HCT116 (cell line): ENCODE data around the gene KRT222. TPM values are rescaled to one million over a fixed set of nuclear protein-coding genes. Genes with fewer than 3 reads are reported as not detected.
A peak's percentile ranks its signal among the peaks of the same experiment; 100 is the strongest.

Experiments used
- ATAC-seq: fragments of 200-7000 bp; cut with Tn5 transposase; 2 replicates; pipeline ENCODE4 v1.9.1; 2020; ENCODE audit warnings: mild to moderate bottlenecking, moderate library complexity
- BruUV-seq: library from RNA; stranded (reverse); fragments of 400-500 nt; replicated peaks from 2 replicates; lab custom pipeline; 2021; lab: Mats Ljungman, UMichigan
- CTCF ChIA-PET: fragments of 300-600 bp; sonication (Branson Sonifier 250); formaldehyde crosslinking; loops from one replicate; lab custom pipeline; 2021; ENCODE audit warnings: antibody characterized with exemption; lab: Charles Lee
- POLR2A ChIA-PET: fragments of 300-600, 350-600 bp; sonication (Branson Sonifier 250); formaldehyde crosslinking; loops from one replicate; lab custom pipeline; 2021; ENCODE audit warnings: antibody characterized with exemption; lab: Charles Lee
- RAD21 ChIA-PET, 2 experiments: fragments of 300-600 bp; sonication (Branson Sonifier 250); formaldehyde crosslinking; loops; one replicate each; lab custom pipeline; 2023; ENCODE audit warnings: low total read pairs in 2 of 2; ENCODE audit not compliant: uncharacterized antibody in 2 of 2, unreplicated experiment in 2 of 2, low non-redundant PET in 1 of 2; lab: Charles Lee
- DNase-seq: peaks from one replicate; pipeline ENCODE4 v3.0.0-alpha.2; 2010; ENCODE audit warnings: low read depth, low spot score
- H2AFZ ChIP-seq: fragments of 200-600 bp; shearing (Covaris generic), sonication (generic); 2 replicates; pipeline ENCODE4 v1.6.1; 2017; ENCODE audit warnings: low read depth, mixed run types, mixed read lengths, antibody characterized with exemption, low read length; ENCODE audit not compliant: poor library complexity, severe bottlenecking
- H3K27ac ChIP-seq: 2 replicates; pipeline ENCODE4 v1.5.1; 2012; ENCODE audit warnings: low read depth, low read length
- H3K27me3 ChIP-seq: fragments of 200-600 bp; sonication (generic); 2 replicates; pipeline ENCODE4 v1.6.1; 2016; ENCODE audit warnings: mixed run types, low read length, mixed read lengths; ENCODE audit not compliant: insufficient read depth
- H3K36me3 ChIP-seq, 2 experiments: fragments of 200-500 bp in 1 of 2; fragments of 200-600 bp in 1 of 2; sonication (Bioruptor generic) in 1 of 2; sonication (generic) in 1 of 2; 2 replicates each; pipeline versions ENCODE4 v1.5.1 to v1.6.1; 2014 to 2016; ENCODE audit warnings: low read length in 2 of 2, inconsistent platforms in 1 of 2, mixed read lengths in 1 of 2, mixed run types in 1 of 2; ENCODE audit not compliant: insufficient read depth in 2 of 2, control insufficient read depth in 1 of 2
- H3K4me1 ChIP-seq, 2 experiments: fragments of 200-600 bp in 1 of 2; sonication (generic) in 1 of 2; 2 replicates each; pipeline versions ENCODE4 v1.5.1 to v1.6.1; 2012 to 2017; ENCODE audit warnings: low read length in 2 of 2, inconsistent platforms in 1 of 2, mild to moderate bottlenecking in 1 of 2, mixed read lengths in 1 of 2, mixed run types in 1 of 2, moderate library complexity in 1 of 2; ENCODE audit not compliant: insufficient read depth in 2 of 2, control insufficient read depth in 1 of 2
- H3K4me2 ChIP-seq: fragments of 200-600 bp; sonication (generic); 2 replicates; pipeline ENCODE4 v1.6.1; 2017; ENCODE audit warnings: mixed run types, low read length, mixed read lengths
- H3K4me3 ChIP-seq, 2 experiments: fragments of 200-600 bp in 1 of 2; sonication (generic) in 1 of 2; replicated peaks in 1 of 2; 2 replicates each; pipeline ENCODE4 v1.5.1; 2011 to 2016; ENCODE audit warnings: low read length in 2 of 2, control low read depth in 1 of 2, low read depth in 1 of 2, mild to moderate bottlenecking in 1 of 2, mixed read lengths in 1 of 2, mixed run types in 1 of 2
- H3K79me2 ChIP-seq: fragments of 200-600 bp; sonication (generic); 2 replicates; pipeline ENCODE4 v1.6.1; 2017; ENCODE audit warnings: mild to moderate bottlenecking, mixed run types, low read length, moderate library complexity, mixed read lengths; ENCODE audit not compliant: insufficient read depth
- H3K9ac ChIP-seq: fragments of 200-600 bp; sonication (generic); 2 replicates; pipeline ENCODE4 v1.6.1; 2016; ENCODE audit warnings: low read length, mixed read lengths
- H3K9me2 ChIP-seq: fragments of 200-600 bp; sonication (generic), shearing (Covaris generic); 2 replicates; pipeline ENCODE4 v1.6.1; 2017; ENCODE audit warnings: mixed run types, mild to moderate bottlenecking, moderate library complexity; ENCODE audit not compliant: insufficient read depth
- H3K9me3 ChIP-seq, 2 experiments: fragments of 200-500 bp in 1 of 2; fragments of 200-600 bp in 1 of 2; sonication (Bioruptor generic) in 1 of 2; sonication (generic) in 1 of 2; 2 replicates each; pipeline ENCODE4 v1.6.1; 2014 to 2017; ENCODE audit warnings: low read length in 2 of 2, mixed read lengths in 2 of 2, inconsistent platforms in 1 of 2, low read depth in 1 of 2, mild to moderate bottlenecking in 1 of 2, mixed run types in 1 of 2, moderate library complexity in 1 of 2; ENCODE audit not compliant: control insufficient read depth in 1 of 2, insufficient read depth in 1 of 2
- H4K20me1 ChIP-seq: fragments of 200-600 bp; sonication (generic), shearing (Covaris generic); 2 replicates; pipeline ENCODE4 v1.6.1; 2017; ENCODE audit warnings: mixed run types, mild to moderate bottlenecking, moderate library complexity; ENCODE audit not compliant: insufficient read depth
- CBX3 ChIP-seq: IDR thresholded peaks from 2 replicates; pipeline ENCODE4 v1.6.1; 2012; ENCODE audit warnings: low read depth
- CEBPB ChIP-seq: IDR thresholded peaks from 2 replicates; pipeline ENCODE4 v1.6.1; 2012; ENCODE audit warnings: low read depth
- EGR1 ChIP-seq: IDR thresholded peaks from 2 replicates; pipeline ENCODE4 v1.6.1; 2012; ENCODE audit warnings: low read depth
- ELF1 ChIP-seq: IDR thresholded peaks from 2 replicates; pipeline ENCODE4 v1.6.1; 2012; ENCODE audit warnings: low read depth, borderline replicate concordance
- EZH2phosphoT487 ChIP-seq: fragments of 200-600 bp; IDR thresholded peaks from 2 replicates; pipeline ENCODE4 v1.6.1; 2018; ENCODE audit warnings: antibody characterized with exemption, borderline replicate concordance
- JUND ChIP-seq: IDR thresholded peaks from 2 replicates; pipeline ENCODE4 v1.6.1; 2012
- MAX ChIP-seq: IDR thresholded peaks from 2 replicates; pipeline ENCODE4 v1.6.1; 2012
- POLR2A ChIP-seq: IDR thresholded peaks from 2 replicates; pipeline ENCODE4 v1.7.0; 2011; ENCODE audit warnings: borderline replicate concordance; ENCODE audit not compliant: insufficient read depth, insufficient read length; ENCODE audit errors: extremely low read depth
- RAD21 ChIP-seq: IDR thresholded peaks from 2 replicates; pipeline ENCODE4 v1.6.1; 2012; ENCODE audit warnings: low read depth, mild to moderate bottlenecking
- SIN3A ChIP-seq: IDR thresholded peaks from 2 replicates; pipeline ENCODE4 v1.6.1; 2012; ENCODE audit warnings: low read depth
- SP1 ChIP-seq: IDR thresholded peaks from 2 replicates; pipeline ENCODE4 v1.6.1; 2012; ENCODE audit warnings: low read depth
- SRF ChIP-seq: IDR thresholded peaks from 2 replicates; pipeline ENCODE4 v1.6.1; 2012; ENCODE audit warnings: low read depth
- TCF7L2 ChIP-seq: IDR thresholded peaks from 2 replicates; pipeline ENCODE4 v1.7.0; 2011; ENCODE audit warnings: borderline replicate concordance, inconsistent platforms; ENCODE audit not compliant: insufficient read depth, insufficient read length; ENCODE audit errors: extremely low read depth
- YY1 ChIP-seq: IDR thresholded peaks from 2 replicates; pipeline ENCODE4 v1.6.1; 2011; ENCODE audit warnings: low read length, low read depth, moderate library complexity, mild to moderate bottlenecking; ENCODE audit not compliant: insufficient replicate concordance; ENCODE audit errors: extremely low read depth
- ZFX ChIP-seq: fragments of 450-650 bp; IDR thresholded peaks from 2 replicates; pipeline ENCODE4 v1.6.1; 2017
- intact Hi-C: fragments of 100-400 bp; cut with micrococcal nuclease; formaldehyde crosslinking; loops from 2 replicates; pipeline ENCODE4 v1.10.0; 2022
- total RNA-seq: library from RNA; stranded (reverse); gene quantifications from one replicate; pipeline ENCODE4 v1.2.1, GENCODE V29; 2021; ENCODE audit not compliant: unreplicated experiment
- TF ChIP-seq, protein P1 (sequence below): IDR thresholded peaks from 2 replicates; pipeline ENCODE4 v1.6.1; 2012
- TF ChIP-seq, protein P2 (sequence below): IDR thresholded peaks from 2 replicates; pipeline ENCODE4 v1.6.1; 2012; ENCODE audit warnings: low read depth
- TF ChIP-seq, protein P3 (sequence below): IDR thresholded peaks from 2 replicates; pipeline ENCODE4 v1.6.1; 2011; ENCODE audit warnings: mild to moderate bottlenecking, low read length, moderate library complexity; ENCODE audit not compliant: insufficient replicate concordance; ENCODE audit errors: extremely low read depth

The KRT222 gene
- total RNA-seq, 1 experiment from 2014 or later = 5.0 TPM

- DNase-seq = no peak
- intact Hi-C loops = no loop called here
- TSS peak; percentile 81 for BruUV-seq
Measured at GRCh38 chr17:40648384-40648968, 16.5 kb downstream of the KRT222 start.

More at GRCh38 chr17:40648384-40648968, 16.5 kb downstream of the KRT222 start:
- Histone ChIP-seq H3K27me3 (no peaks in the 10 kb centered on the region), H3K27ac (peak overlapping the region; percentile 82), H3K9me2 (no peaks in the 10 kb centered on the region), H3K9ac (peak overlapping the region; percentile 87), H3K9me3 (no peaks in the 10 kb centered on the region), H3K4me3 (peak overlapping the region; percentile 59 to 92), H3K4me1 (peaks cover 9 to 22% of the 10 kb centered on the region in 2 experiments; a peak in 3 of 4 replicates), H3K36me3 (peaks cover 15 to 19% of the 10 kb centered on the region in 2 experiments), H3K79me2 (peaks cover 42% of the 10 kb centered on the region), H3K4me2 (peak overlapping the region; percentile 92), H4K20me1 (no peaks in the 10 kb centered on the region), H2AFZ (peak overlapping the region; percentile 86)
- no peak for TF ChIP-seq ZFX
- no peak for TF ChIP-seq YY1
- TF ChIP-seq SP1 = no peak
- TF ChIP-seq, protein P1, sequence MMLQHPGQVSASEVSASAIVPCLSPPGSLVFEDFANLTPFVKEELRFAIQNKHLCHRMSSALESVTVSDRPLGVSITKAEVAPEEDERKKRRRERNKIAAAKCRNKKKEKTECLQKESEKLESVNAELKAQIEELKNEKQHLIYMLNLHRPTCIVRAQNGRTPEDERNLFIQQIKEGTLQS = no peak
- no peak for TF ChIP-seq TCF7L2
- TF ChIP-seq, protein P2, sequence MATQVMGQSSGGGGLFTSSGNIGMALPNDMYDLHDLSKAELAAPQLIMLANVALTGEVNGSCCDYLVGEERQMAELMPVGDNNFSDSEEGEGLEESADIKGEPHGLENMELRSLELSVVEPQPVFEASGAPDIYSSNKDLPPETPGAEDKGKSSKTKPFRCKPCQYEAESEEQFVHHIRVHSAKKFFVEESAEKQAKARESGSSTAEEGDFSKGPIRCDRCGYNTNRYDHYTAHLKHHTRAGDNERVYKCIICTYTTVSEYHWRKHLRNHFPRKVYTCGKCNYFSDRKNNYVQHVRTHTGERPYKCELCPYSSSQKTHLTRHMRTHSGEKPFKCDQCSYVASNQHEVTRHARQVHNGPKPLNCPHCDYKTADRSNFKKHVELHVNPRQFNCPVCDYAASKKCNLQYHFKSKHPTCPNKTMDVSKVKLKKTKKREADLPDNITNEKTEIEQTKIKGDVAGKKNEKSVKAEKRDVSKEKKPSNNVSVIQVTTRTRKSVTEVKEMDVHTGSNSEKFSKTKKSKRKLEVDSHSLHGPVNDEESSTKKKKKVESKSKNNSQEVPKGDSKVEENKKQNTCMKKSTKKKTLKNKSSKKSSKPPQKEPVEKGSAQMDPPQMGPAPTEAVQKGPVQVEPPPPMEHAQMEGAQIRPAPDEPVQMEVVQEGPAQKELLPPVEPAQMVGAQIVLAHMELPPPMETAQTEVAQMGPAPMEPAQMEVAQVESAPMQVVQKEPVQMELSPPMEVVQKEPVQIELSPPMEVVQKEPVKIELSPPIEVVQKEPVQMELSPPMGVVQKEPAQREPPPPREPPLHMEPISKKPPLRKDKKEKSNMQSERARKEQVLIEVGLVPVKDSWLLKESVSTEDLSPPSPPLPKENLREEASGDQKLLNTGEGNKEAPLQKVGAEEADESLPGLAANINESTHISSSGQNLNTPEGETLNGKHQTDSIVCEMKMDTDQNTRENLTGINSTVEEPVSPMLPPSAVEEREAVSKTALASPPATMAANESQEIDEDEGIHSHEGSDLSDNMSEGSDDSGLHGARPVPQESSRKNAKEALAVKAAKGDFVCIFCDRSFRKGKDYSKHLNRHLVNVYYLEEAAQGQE = no peak
- TF ChIP-seq, protein P3, sequence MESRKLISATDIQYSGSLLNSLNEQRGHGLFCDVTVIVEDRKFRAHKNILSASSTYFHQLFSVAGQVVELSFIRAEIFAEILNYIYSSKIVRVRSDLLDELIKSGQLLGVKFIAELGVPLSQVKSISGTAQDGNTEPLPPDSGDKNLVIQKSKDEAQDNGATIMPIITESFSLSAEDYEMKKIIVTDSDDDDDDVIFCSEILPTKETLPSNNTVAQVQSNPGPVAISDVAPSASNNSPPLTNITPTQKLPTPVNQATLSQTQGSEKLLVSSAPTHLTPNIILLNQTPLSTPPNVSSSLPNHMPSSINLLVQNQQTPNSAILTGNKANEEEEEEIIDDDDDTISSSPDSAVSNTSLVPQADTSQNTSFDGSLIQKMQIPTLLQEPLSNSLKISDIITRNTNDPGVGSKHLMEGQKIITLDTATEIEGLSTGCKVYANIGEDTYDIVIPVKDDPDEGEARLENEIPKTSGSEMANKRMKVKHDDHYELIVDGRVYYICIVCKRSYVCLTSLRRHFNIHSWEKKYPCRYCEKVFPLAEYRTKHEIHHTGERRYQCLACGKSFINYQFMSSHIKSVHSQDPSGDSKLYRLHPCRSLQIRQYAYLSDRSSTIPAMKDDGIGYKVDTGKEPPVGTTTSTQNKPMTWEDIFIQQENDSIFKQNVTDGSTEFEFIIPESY = no peak
- no peak for TF ChIP-seq MAX
- TF ChIP-seq JUND = no peak
- no peak for TF ChIP-seq SIN3A
- TF ChIP-seq SRF = no peak
- no peak for TF ChIP-seq ELF1
- TF ChIP-seq CBX3 = no peak
- TF ChIP-seq POLR2A = no peak
- no peak for TF ChIP-seq CEBPB
- no peak for TF ChIP-seq EGR1
- TF ChIP-seq RAD21 = no peak
- no peak for TF ChIP-seq EZH2phosphoT487
- CTCF ChIA-PET = no interaction called here
- peak; percentile 32 for ATAC-seq
- RAD21 ChIA-PET = no interaction called here
- POLR2A ChIA-PET = no interaction called here
